Measurements from ENCODE around the gene ALDH3A1. TPM values are rescaled to one million over a fixed set of nuclear protein-coding genes. Genes with fewer than 3 reads are reported as not detected.
A peak's percentile ranks its signal among the peaks of the same experiment; 100 is the strongest.

Gene ALDH3A1
- total and polyA plus RNA-seq, 2 experiments from 2014 or later = 0.17 to 0.21 TPM

DNA sequence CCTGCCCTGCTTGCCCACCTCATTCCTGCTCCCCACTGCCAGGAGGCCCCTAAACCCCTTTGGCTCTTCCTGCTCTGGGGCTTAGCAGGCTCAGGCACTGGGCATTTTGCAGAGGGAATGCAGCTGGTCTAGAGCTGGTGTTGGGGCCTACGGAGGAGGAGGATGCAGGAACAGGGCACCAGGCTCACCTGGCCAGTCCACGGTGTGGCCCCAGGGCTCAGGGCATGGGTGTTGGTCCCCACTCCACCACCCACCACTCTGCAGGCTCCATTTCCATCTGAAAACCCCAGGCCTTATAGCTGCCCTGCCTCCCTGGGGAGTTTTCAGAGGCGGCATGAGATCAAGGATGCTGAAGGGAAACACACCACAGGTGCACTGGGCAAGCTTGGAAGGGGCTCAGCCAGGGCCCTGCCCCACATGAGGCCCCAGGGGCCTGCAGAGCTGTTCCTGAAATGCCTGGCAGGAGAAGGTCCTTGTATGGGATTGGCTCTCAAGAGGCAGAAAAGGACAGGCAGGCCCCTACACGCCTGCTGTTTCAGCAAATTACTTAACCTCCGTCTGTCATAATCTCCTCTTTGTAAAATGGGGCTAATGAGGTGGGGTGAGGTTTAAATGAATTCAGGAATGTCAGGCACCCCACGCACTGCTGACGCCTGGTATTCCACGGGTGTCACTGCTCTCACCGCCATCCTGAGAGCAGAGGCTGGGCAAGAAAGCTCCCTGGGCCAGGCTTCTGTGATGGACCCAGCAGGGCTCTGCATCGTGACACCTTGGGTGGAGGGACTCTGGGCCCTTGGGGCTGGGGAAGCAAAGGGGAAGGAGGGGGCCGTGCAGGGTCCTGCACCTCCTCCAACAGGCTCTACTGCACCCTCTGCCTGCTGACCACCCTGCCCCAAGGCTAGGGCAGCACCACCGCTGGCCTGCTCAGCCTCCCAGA is 41.0 kb downstream of the ALDH3A1 start:
- Histone ChIP-seq H3K4me3 (no peak overlapping the region), H3K9me2 (ENCODE audit: insufficient read depth) (no peaks in the 10 kb centered on the region), H3F3A (replicated peaks; ENCODE audit: low read depth) (no peaks in the 10 kb centered on the region), H2AFZ (no peak overlapping the region), H4K20me1 (replicated peaks; ENCODE audit: insufficient read depth) (no peaks in the 10 kb centered on the region), H3K27me3 (ENCODE audit: insufficient read depth) (no peaks in the 10 kb centered on the region), H3K27ac (ENCODE audit: low read depth) (no peak overlapping the region), H3K4me2 (no peak overlapping the region), H3K4me1 (ENCODE audit: insufficient read depth) (peaks cover 9% of the 10 kb centered on the region; the same call in 1 of the 2 replicates), H3K79me2 (replicated peaks; ENCODE audit: insufficient read depth) (no peaks in the 10 kb centered on the region), H3K36me3 (ENCODE audit: insufficient read depth) (no peaks in the 10 kb centered on the region)
- DNase-seq (ENCODE audit: low spot score) (no peak), ATAC-seq (no peak; the same call in 2 of the 3 replicates)
- Mint-ChIP-seq H3K27me3 (ENCODE audit: insufficient read depth, low read depth, poor library complexity) (peaks cover 6% of the 10 kb centered on the region), H3K36me3 (ENCODE audit: low read depth) (no peaks in the 10 kb centered on the region), H3K9me3 (no peaks in the 10 kb centered on the region), H3K4me3 (no peak overlapping the region), H3K4me1 (peaks cover 28% of the 10 kb centered on the region), H3K27ac (no peak overlapping the region)
- TF ChIP-seq CREB1 (CRISPR knock-in tag; IDR thresholded peaks at IDR 0.05; ENCODE audit: low read depth) = no peak

- Mint-ChIP-seq H3K27ac (no peak overlapping the region), H3K36me3 (ENCODE audit: low read depth) (no peaks in the 10 kb centered on the region), H3K4me3 (no peak overlapping the region), H3K4me1 (peaks cover 28% of the 10 kb centered on the region), H3K27me3 (ENCODE audit: insufficient read depth, low read depth, poor library complexity) (peaks cover 6% of the 10 kb centered on the region), H3K9me3 (no peaks in the 10 kb centered on the region)
- no peak overlapping the region for H3K27ac ChIP-seq (ENCODE audit: low read depth)
- no peaks in the 10 kb centered on the region for H3F3A ChIP-seq (replicated peaks; ENCODE audit: low read depth)
- ATAC-seq (peak; percentile 46), DNase-seq (ENCODE audit: low spot score) (no peak)
- TF ChIP-seq CTCF (conservative IDR thresholded peaks at IDR 0.05; ENCODE audit: low read depth in 2 of 2) = no peak
- no peak for TF ChIP-seq ETS1 (IDR thresholded peaks at IDR 0.05)
- TF ChIP-seq CREB1 (CRISPR knock-in tag; IDR thresholded peaks at IDR 0.05; ENCODE audit: low read depth) = no peak
- TF ChIP-seq EZH2phosphoT487 (IDR thresholded peaks at IDR 0.05; ENCODE audit: unreplicated experiment) = no peak
- no peaks in the 10 kb centered on the region for H3K79me2 ChIP-seq (replicated peaks; ENCODE audit: insufficient read depth)
- no peak overlapping the region for H3K4me3 ChIP-seq
- H3K9me2 ChIP-seq (ENCODE audit: insufficient read depth) = no peaks in the 10 kb centered on the region
- no peaks in the 10 kb centered on the region for H3K27me3 ChIP-seq (ENCODE audit: insufficient read depth)
- no peaks in the 10 kb centered on the region for H3K36me3 ChIP-seq (ENCODE audit: insufficient read depth)
- no peaks in the 10 kb centered on the region for H4K20me1 ChIP-seq (replicated peaks; ENCODE audit: insufficient read depth)
- peaks cover 9% of the 10 kb centered on the region; the same call in 1 of the 2 replicates for H3K4me1 ChIP-seq (ENCODE audit: insufficient read depth)
- H2AFZ ChIP-seq = no peak overlapping the region
- no peak overlapping the region for H3K4me2 ChIP-seq
Observed at GRCh38 chr17:19705771-19706770, 42.0 kb downstream of the ALDH3A1 start.
